Left cardiac atrium (tissue), 4 donors: ENCODE data around the gene POLE4. TPM values are rescaled to one million over a fixed set of nuclear protein-coding genes. Genes with fewer than 3 reads are reported as not detected.

ENCODE experiments used
- ATAC-seq, 2 donors: fragments of 200-7000 bp; cut with Tn5 transposase; one replicate each; pipeline ENCODE4 v1.9.1; 2020; ENCODE audit warnings: mild to moderate bottlenecking in 2 of 2, moderate library complexity in 2 of 2
- DNase-seq: peaks from one replicate; pipeline ENCODE4 v3.0.0-alpha.2; 2020
- intact Hi-C, 2 donors: fragments of 100-400 bp; cut with DNase I; formaldehyde crosslinking; loops; one replicate each; pipeline versions ENCODE4 v1.14.1 to v1.15.1; 2022 to 2023
- total RNA-seq, 2 donors: library from RNA; stranded (reverse); fragmentation: NEBNext Ultra II Directional; extraction: Animal tissue kit (Norgen Biotek cat#: 25700); gene quantifications; one replicate each; pipeline ENCODE4 v1.2.1, GENCODE V29; 2021
- donor health status: DM: no; HTN: yes; CAD: no.
- donor health status: DM: no; HTN: yes; CAD: no; lungs with severe emphysema.
- donor health status: DM: yes; HTN: yes; CAD: no.
- donor health status: Dilated cardiomyopathy.

Gene POLE4
- total RNA-seq, 2 donors from 2014 or later = 42.7 to 50.0 TPM

- DNase-seq (no peak), ATAC-seq (no peak)
- intact Hi-C loops = no loop called here
These were observed 21.1 kb upstream of the POLE4 start for GRCh38 chr2:74937221-74937880.

DNA sequence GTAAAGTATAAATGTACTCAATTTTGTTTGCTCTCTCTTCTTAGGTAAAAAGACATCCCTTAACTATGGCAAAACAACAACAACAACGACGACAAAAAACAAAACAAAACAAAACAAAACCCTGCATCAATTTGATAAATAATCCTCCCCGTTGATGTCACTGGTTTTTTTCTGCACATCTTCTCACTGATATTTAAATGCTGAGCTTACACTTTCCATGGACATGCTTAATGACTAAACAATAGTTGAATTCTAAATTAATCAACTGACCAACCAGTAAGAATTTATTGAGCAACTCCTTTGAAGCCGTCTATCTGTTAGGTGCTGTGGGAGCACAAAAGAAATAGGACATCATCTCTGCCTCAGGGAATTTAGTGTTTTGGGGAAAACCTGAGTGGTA, 20.2 kb upstream of the POLE4 start:
- intact Hi-C loops = no loop called here
- no peak for DNase-seq
- no peak for ATAC-seq

GRCh38 chr2:74939919-74940812, 18.3 kb upstream of the POLE4 start:
- DNase-seq = no peak
- no peak for ATAC-seq
- intact Hi-C loops = no loop called here

DNA sequence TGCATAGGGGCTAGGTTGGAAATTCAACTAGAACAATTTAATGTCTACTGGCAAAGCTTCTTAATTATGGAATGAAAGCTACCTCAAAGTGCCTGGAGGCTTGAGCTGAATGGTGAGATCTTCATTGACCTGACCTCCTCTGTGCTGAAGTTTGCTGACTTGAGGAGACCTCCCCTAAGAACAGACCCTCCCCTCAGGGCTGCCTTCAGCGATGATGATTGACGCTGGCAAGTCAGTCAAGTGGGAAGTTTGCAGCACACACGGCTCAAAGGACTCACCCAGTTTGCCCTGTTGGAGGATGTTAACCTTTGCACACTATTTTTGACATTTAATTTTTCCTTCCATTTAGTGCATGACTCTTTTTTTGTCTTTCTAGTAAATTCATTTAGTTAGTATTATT, 17.2 kb upstream of the POLE4 start:
- intact Hi-C loops = no loop called here
- no peak for ATAC-seq
- DNase-seq = no peak

DNA sequence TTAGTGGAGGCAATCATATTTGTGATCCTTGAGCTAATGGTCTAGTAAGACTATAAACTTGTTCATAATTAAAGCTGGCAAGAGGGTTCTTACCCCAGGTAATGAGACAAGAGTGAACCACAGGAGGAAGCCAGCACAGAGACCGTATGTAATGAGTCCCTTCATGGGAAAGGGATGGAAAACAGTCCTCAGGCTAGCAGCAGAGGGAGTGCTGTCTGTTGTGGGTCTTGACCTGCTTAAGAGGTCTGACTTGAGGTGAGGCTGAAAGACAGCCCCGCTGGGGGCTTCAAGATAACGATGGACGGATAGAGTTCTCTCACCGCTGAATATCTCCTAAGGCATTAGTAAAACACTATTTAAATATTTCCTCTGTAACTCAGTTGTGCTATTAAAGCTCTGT, 16.2 kb upstream of the POLE4 start:
- DNase-seq (no peak), ATAC-seq (no peak)
- intact Hi-C loops = no loop called here

- intact Hi-C loops = no loop called here
- ATAC-seq = no peak
- no peak for DNase-seq
These were observed 13.3 kb upstream of the POLE4 start for GRCh38 chr2:74944987-74945787.

DNA sequence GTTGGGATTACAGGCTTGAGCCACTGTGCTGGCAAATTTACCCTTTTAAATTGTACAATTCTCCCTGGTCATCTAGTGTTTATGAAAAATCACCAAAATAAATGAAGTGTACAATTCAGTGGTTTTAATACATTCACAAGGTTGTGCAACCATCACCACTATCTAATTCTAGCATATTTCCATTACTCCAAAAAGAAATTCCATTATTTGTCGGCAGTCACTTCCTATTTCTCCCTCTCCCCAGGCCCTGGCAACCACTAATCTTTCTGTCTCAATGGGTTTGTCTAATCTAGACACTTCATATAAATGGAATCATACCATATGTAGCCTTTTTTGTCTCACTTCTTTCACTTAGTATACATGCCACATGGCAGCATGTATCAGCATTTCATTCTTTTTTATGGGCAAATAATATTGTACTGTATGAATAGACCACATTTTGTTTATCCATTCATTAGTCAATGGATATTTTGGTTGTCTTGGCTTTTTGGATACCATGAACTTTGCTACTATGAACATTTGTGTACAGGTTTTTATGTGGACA, 12.6 kb upstream of the POLE4 start:
- intact Hi-C loops = no loop called here
- no peak for ATAC-seq
- no peak for DNase-seq

- intact Hi-C loops = no loop called here
- ATAC-seq = no peak
- no peak for DNase-seq
These were observed 10.7 kb upstream of the POLE4 start for GRCh38 chr2:74947703-74948102.

DNA sequence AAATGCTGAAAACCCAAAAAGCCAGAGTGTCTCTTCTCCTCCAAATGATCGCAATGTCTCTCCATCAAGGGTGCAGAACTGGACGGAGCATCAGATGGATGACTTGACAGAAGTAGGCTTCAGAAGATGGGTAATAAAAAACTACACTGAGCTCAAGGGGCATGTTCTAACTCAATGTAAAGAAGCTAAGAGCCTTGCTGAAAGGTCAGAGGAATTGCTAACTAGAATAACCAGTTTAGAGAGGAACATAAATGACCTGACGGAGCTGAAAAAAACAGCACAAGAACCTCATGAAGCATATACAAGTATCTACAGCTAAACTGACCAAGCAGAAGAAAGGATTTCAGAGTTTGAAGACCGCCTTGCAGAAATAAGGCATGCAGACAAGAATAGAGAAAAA, 9.7 kb upstream of the POLE4 start:
- no peak for DNase-seq
- intact Hi-C loops = no loop called here
- no peak for ATAC-seq

DNA sequence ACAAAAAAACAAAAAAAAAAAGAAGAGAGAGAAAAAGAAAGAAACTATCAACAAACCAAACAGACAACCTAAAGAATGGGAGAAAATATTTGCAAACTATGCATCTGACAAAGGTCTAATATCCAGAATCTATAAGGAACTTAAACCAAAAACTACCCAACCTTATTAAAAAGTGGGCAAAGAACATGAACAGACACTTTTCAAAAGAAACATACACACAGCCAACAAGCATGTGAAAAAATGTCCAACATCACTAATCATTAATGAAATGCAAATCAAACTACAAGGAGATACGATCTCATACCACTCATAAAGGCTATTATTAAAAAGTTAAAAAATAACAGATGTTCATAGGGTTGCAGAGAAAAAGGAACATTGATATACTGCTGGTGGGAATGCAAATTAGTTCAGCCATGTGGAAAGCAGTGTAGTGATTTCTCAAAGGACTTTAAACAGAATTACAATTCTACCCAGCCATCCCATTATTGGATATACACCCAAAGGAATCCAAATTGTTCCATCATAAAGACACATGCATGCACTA, 7.2 kb upstream of the POLE4 start:
- intact Hi-C loops = no loop called here
- DNase-seq = no peak
- ATAC-seq = no peak

DNA sequence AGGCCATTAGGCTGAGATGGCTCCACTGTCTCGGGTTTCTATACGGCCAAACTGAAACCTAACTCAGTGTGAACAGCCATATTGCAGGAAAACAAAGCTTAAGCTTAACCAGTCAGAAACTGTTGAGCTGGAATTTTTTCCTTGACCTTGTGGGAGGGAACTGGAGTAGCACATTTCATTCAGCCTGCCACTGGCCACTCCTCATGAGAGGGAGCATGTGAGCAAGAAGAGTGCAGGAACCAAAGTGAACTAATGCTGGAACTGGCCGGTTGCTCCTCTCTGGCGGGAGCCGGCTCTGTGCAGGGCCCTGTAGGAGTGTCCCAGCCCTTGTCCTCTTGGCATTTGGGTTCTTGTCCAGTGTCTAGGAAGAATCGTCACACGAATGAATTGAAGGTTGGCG, 5.9 kb upstream of the POLE4 start:
- DNase-seq = no peak
- no peak for ATAC-seq
- intact Hi-C loops = no loop called here

DNA sequence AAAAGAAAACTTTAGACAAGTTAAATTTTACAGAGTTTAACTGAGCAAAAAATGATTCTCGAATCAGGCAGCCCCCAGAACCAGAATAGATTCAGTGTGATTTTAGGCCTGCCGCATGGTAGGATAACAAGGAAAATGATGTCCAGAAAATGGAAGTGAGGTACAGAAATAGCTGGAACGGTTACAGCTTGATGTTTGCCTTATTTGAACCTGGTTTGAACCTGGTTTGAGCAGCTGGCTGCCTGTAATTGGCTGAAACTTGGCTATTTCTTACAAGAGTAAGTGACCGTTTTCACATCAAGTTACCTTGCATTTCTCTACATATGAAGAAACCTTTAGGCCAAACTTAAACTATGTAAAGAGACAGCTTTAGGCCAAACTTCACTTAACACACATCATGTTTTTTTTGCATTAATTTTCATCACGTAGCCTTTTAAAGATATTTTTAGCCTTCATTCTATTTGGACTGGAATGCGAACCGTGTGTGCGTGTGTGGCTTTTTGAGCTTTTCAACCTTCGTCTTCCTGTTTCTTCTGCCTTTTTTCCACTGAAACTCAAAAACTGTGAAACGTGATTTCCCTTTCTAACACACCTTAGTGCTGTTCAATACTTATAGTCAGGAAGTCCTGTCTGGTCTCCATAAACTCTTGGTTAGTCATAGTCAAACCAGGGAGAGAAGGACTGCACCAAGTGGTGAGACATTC, 4.5 kb upstream of the POLE4 start:
- DNase-seq = no peak

DNA sequence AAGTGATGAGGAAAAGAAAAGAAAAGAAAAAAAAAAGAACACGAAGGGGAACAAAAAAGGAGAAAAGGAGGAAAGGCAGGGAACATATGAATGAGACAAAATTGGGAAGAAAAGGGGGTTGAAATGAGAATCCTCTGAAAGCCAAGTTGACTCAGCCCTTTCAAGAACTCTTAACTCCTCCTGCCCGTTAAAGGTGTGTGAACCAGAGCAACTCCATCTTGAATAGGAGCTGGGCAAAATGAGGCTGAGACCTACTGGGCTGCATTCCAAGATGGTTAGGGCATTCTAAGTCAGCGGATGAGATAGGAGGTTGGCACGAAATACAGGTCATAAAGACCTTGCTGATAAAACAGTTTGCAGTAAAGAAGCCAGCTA, 4.0 kb upstream of the POLE4 start:
- DNase-seq = no peak
- intact Hi-C loops = no loop called here
- ATAC-seq = no peak

More for the DNA sequence above, 4.5 kb upstream of the POLE4 start:
- no peak for ATAC-seq
- intact Hi-C loops = no loop called here

DNA sequence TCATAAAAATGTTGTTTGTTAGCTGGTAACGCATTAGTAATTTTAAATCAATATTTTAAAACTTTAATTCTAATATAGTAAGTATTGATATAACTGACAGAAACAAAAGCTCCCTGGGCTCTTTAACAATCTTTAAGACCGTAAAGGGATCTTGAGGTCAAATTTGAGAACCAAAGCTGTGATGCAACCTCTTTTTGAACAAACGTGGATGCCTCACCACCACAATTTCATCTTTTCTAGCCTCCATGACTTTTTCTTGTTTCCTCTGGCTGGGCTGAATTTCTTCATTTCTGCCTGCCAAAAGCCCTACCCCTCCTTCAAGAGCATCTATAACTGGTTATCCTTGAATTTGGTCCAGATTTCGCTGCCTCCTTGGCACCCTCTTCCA, 563 bp upstream of the POLE4 start:
- intact Hi-C loops = no loop called here
- ATAC-seq (no peak), DNase-seq (no peak)

GRCh38 chr2:74959106-74959751, 786 bp downstream of the POLE4 start:
- ATAC-seq (no peak), DNase-seq (no peak)
- intact Hi-C loops = no loop called here

GRCh38 chr2:74966887-74967286, 8.4 kb downstream of the POLE4 start:
- DNase-seq (no peak), ATAC-seq (no peak)
- intact Hi-C loops = no loop called here

- DNase-seq = no peak
- no peak for ATAC-seq
- intact Hi-C loops = no loop called here
These were observed 16.6 kb downstream of the POLE4 start for GRCh38 chr2:74975016-74975415.

DNA sequence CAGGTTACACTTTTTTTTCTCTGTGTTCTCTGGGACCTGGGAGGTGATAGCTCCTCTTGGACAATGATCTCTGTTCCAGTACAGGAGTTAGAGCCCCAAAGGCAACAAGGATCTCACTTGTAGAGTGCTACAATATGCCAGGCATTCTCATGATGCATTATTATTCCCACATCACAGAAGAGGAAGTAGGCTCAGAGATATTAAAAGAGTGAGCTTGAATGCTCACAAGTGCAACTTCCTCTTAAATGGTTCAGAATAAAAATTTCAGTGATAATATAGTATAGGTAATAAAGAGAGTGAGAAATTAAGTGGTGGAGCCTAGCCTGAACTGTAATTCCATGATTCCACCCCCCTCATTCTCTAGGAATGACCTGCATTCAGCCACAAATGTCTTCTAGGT, 21.4 kb downstream of the POLE4 start:
- no peak for ATAC-seq
- no peak for DNase-seq
- intact Hi-C loops = no loop called here

- ATAC-seq = no peak
- no peak for DNase-seq
- intact Hi-C loops = no loop called here
These were observed 24.1 kb downstream of the POLE4 start for GRCh38 chr2:74982577-74982976.
